ENCODE results near the gene GALNT11.
"Not testable (repeated sequence)": the region's sequence is repeated elsewhere in the genome, so short reads cannot be mapped to it uniquely, and the experiment has no call there.

- not testable (repeated sequence) for TF ChIP-seq CTCF (IDR thresholded peaks at IDR 0.05; ENCODE audit: low read depth, low read length, poor library complexity, severe bottlenecking); EZH2phosphoT487 (IDR thresholded peaks at IDR 0.05; ENCODE audit: borderline replicate concordance, low read length)
Measured at GRCh38 chr7:152063192-152063591, 37.7 kb downstream of the GALNT11 start.

Measured in DOHH2 (cell line).